ENCODE data around the gene UBE2K. TPM values are rescaled to one million over a fixed set of nuclear protein-coding genes. Genes with fewer than 3 reads are reported as not detected.
"Not testable (repeated sequence)": the region's sequence is repeated elsewhere in the genome, so short reads cannot be mapped to it uniquely, and the experiment has no call there.

Gene UBE2K
- total RNA-seq, 2 donors from 2014 or later: 12.2 to 19.5 TPM

- no peak for DNase-seq
- intact Hi-C loops (cut with DNase I): no loop called here
- peak overlapping the region in 2 of 4 donors; percentile 43 to 66 for H3K27ac ChIP-seq
Observed at GRCh38 chr4:39655211-39655610, 42.7 kb upstream of the UBE2K start.

GRCh38 chr4:39655876-39656275 lies 42.1 kb upstream of the UBE2K start:
- Histone ChIP-seq H3K4me3 (no peak overlapping the region), H3K4me1 (peaks cover 9% of the 10 kb centered on the region), H3K36me3 (replicated peaks in 1 of 2; ENCODE audit: insufficient read depth in 1 of 2, low read depth in 2 of 2) (no peaks in the 10 kb centered on the region), H3K9me3 (no peaks in the 10 kb centered on the region), H3K27ac (peak overlapping the region in 2 of 4 donors; percentile 43 to 66), H3K27me3 (no peaks in the 10 kb centered on the region)
- no peak for TF ChIP-seq POLR2A (IDR thresholded peaks at IDR 0.05)
- no peak for TF ChIP-seq CTCF (IDR thresholded peaks at IDR 0.05)
- intact Hi-C loops (cut with DNase I): no loop called here
- DNase-seq (peak; percentile 32 to 64 (median 36)), ATAC-seq (peak; percentile 90)
- 45 to 46% methylated on average over 3 of the region's 3 CpGs for WGBS, 2 donors

More at GRCh38 chr4:39655211-39655610, 42.7 kb upstream of the UBE2K start:
- H3K36me3 ChIP-seq (replicated peaks in 1 of 2; ENCODE audit: insufficient read depth in 1 of 2, low read depth in 2 of 2): no peaks in the 10 kb centered on the region
- no peak for ATAC-seq
- H3K27me3 ChIP-seq: no peaks in the 10 kb centered on the region
- TF ChIP-seq CTCF (IDR thresholded peaks at IDR 0.05) (no peak), POLR2A (IDR thresholded peaks at IDR 0.05) (no peak)
- no peak overlapping the region for H3K4me3 ChIP-seq
- H3K4me1 ChIP-seq: peaks cover 9% of the 10 kb centered on the region
- no peaks in the 10 kb centered on the region for H3K9me3 ChIP-seq

- H3K27ac ChIP-seq: peak overlapping the region in 2 of 4 donors; percentile 43 to 66
- 95 to 100% methylated on average over 5 of the region's 5 CpGs for WGBS, 2 donors
- H3K36me3 ChIP-seq (replicated peaks in 1 of 2; ENCODE audit: insufficient read depth in 1 of 2, low read depth in 2 of 2); H3K27me3 ChIP-seq; H3K9me3 ChIP-seq; ATAC-seq; DNase-seq; H3K4me3 ChIP-seq; H3K4me1 ChIP-seq; intact Hi-C loops (cut with DNase I): not testable (repeated sequence)
Observed at GRCh38 chr4:39656638-39657037, 41.3 kb upstream of the UBE2K start.

- no peak for DNase-seq
- no peak for ATAC-seq
- no peaks in the 10 kb centered on the region for H3K9me3 ChIP-seq
- intact Hi-C loops (cut with DNase I): no loop called here
- WGBS, 2 donors: 92% methylated on average over 6 of the region's 6 CpGs
- no peak for TF ChIP-seq CTCF (IDR thresholded peaks at IDR 0.05)
- TF ChIP-seq POLR2A (IDR thresholded peaks at IDR 0.05): no peak
- no peak overlapping the region for H3K4me3 ChIP-seq
- H3K27me3 ChIP-seq: no peaks in the 10 kb centered on the region
- no peak overlapping the region for H3K27ac ChIP-seq
- H3K36me3 ChIP-seq (replicated peaks in 1 of 2; ENCODE audit: insufficient read depth in 1 of 2, low read depth in 2 of 2): no peaks in the 10 kb centered on the region
- peaks cover 9% of the 10 kb centered on the region for H3K4me1 ChIP-seq
Observed at GRCh38 chr4:39657465-39657864, 40.5 kb upstream of the UBE2K start.

- peaks cover 9% of the 10 kb centered on the region for H3K4me1 ChIP-seq
- no peak overlapping the region for H3K27ac ChIP-seq
- no peaks in the 10 kb centered on the region for H3K27me3 ChIP-seq
- H3K36me3 ChIP-seq (replicated peaks in 1 of 2; ENCODE audit: insufficient read depth in 1 of 2, low read depth in 2 of 2): no peaks in the 10 kb centered on the region
- no peak for ATAC-seq
- intact Hi-C loops (cut with DNase I): no loop called here
- no peaks in the 10 kb centered on the region for H3K9me3 ChIP-seq
- no peak for DNase-seq
- H3K4me3 ChIP-seq: no peak overlapping the region
- 75 to 86% methylated on average over 3 of the region's 3 CpGs for WGBS, 2 donors
- TF ChIP-seq CTCF (IDR thresholded peaks at IDR 0.05) (peak in 5 of 7 experiments; percentile 7 to 51 (median 37)), POLR2A (IDR thresholded peaks at IDR 0.05) (no peak)
Observed at GRCh38 chr4:39658756-39659155, 39.2 kb upstream of the UBE2K start.

Measured in body of pancreas (tissue), 4 donors.